Naive thymus-derived CD4-positive, alpha-beta T cell (primary cell): ENCODE measurements around the gene PITPNM3. TPM values are rescaled to one million over a fixed set of nuclear protein-coding genes. Genes with fewer than 3 reads are reported as not detected.
"Not testable (repeated sequence)": the region's sequence is repeated elsewhere in the genome, so short reads cannot be mapped to it uniquely, and the experiment has no call there.

ENCODE experiments used
- ATAC-seq: fragments of 150-1000 bp; cut with Tn5 transposase; 2 replicates; pipeline ENCODE4 v1.10.0; 2021; ENCODE audit warnings: mild to moderate bottlenecking, moderate library complexity
- CTCF ChIA-PET: fragments of 350-600 bp; sonication (Branson Sonifier 250); formaldehyde crosslinking; loops from one replicate; lab custom pipeline; 2021; ENCODE audit warnings: antibody characterized with exemption; lab: Charles Lee
- POLR2A ChIA-PET: fragments of 350-600 bp; sonication (Branson Sonifier 250); formaldehyde crosslinking; loops from one replicate; lab custom pipeline; 2021; ENCODE audit warnings: antibody characterized with exemption, inconsistent platforms; lab: Charles Lee
- DNase-seq, 9 donors: peaks; one replicate each; pipeline versions ENCODE4 v3.0.0 to v3.0.0-alpha.2; 2020 to 2022; ENCODE audit warnings: mixed read lengths in 1 of 9
- H3K27ac ChIP-seq: one replicate; pipeline ENCODE4 v1.7.0; 2013; ENCODE audit warnings: mild to moderate bottlenecking, low read depth, low read length, moderate library complexity
- H3K27me3 ChIP-seq, 2 donors: one replicate each; pipeline ENCODE4 v1.7.0; 2013; ENCODE audit warnings: low read length in 2 of 2, mild to moderate bottlenecking in 2 of 2, moderate library complexity in 2 of 2; ENCODE audit not compliant: control insufficient read depth in 2 of 2, insufficient read depth in 2 of 2
- H3K36me3 ChIP-seq, 3 experiments: 1 replicate in 2 of 3; 2 replicates in 1 of 3; pipeline ENCODE4 v1.7.0; 2013; ENCODE audit warnings: low read length in 3 of 3, mild to moderate bottlenecking in 3 of 3, moderate library complexity in 1 of 3; ENCODE audit not compliant: insufficient read depth in 3 of 3, control insufficient read depth in 2 of 3
- H3K4me1 ChIP-seq, 2 donors: one replicate each; pipeline ENCODE4 v1.7.0; 2013; ENCODE audit warnings: low read length in 2 of 2, mild to moderate bottlenecking in 2 of 2, moderate library complexity in 1 of 2; ENCODE audit not compliant: control insufficient read depth in 2 of 2, insufficient read depth in 2 of 2
- H3K4me3 ChIP-seq: 2 replicates; pipeline ENCODE4 v1.7.0; 2013; ENCODE audit warnings: mild to moderate bottlenecking, low read length
- H3K9me3 ChIP-seq, 3 experiments: 1 replicate in 2 of 3; 2 replicates in 1 of 3; pipeline ENCODE4 v1.7.0; 2013; ENCODE audit warnings: low read length in 3 of 3; ENCODE audit not compliant: control insufficient read depth in 2 of 3
- H3K27ac Mint-ChIP-seq, 9 donors: one replicate each; pipeline ENCODE4 v1.8.0; 2020 to 2022; ENCODE audit warnings: mixed read lengths in 9 of 9, mild to moderate bottlenecking in 8 of 9, moderate library complexity in 5 of 9, inconsistent platforms in 2 of 9
- H3K27me3 Mint-ChIP-seq, 5 donors: one replicate each; pipeline ENCODE4 v1.8.0; 2021 to 2022; ENCODE audit warnings: mixed read lengths in 5 of 5, mild to moderate bottlenecking in 1 of 5
- H3K36me3 Mint-ChIP-seq, 5 donors: one replicate each; pipeline ENCODE4 v1.8.0; 2020 to 2022; ENCODE audit warnings: mixed read lengths in 5 of 5, mild to moderate bottlenecking in 3 of 5, inconsistent platforms in 1 of 5
- H3K4me1 Mint-ChIP-seq, 7 donors: one replicate each; pipeline ENCODE4 v1.8.0; 2020 to 2022; ENCODE audit warnings: mixed read lengths in 7 of 7, mild to moderate bottlenecking in 3 of 7, inconsistent platforms in 1 of 7
- H3K4me3 Mint-ChIP-seq, 10 donors: one replicate each; pipeline ENCODE4 v1.8.0; 2020 to 2022; ENCODE audit warnings: mild to moderate bottlenecking in 10 of 10, mixed read lengths in 10 of 10, moderate library complexity in 6 of 10, inconsistent platforms in 2 of 10
- H3K9me3 Mint-ChIP-seq, 11 donors: one replicate each; pipeline ENCODE4 v1.8.0; 2020 to 2022; ENCODE audit warnings: mixed read lengths in 11 of 11, mild to moderate bottlenecking in 4 of 11, inconsistent platforms in 1 of 11, moderate library complexity in 1 of 11
- intact Hi-C, 2 donors: fragments of 100-400 bp; cut with micrococcal nuclease; formaldehyde crosslinking; loops; one replicate each; pipeline ENCODE4 v1.15.1; 2023
- polyA plus RNA-seq, 2 donors: library from polyadenylated mRNA; unstranded; fragments of 300-500 nt; fragmentation: Illumina TruSeq; gene quantifications; one replicate each; pipeline ENCODE4 v1.2.3, GENCODE V29; 2021
- total RNA-seq, 6 experiments: library from RNA in 5 of 6; stranded (reverse) in 5 of 6; gene quantifications; 1 replicate in 5 of 6; 2 replicates in 1 of 6; pipeline ENCODE4 v1.2.3 and lab custom pipeline; 2021 to 2026

Gene PITPNM3
- total and polyA plus RNA-seq, 7 experiments from 2014 or later = 0.04 to 0.58 (median 0.50) TPM; not detected in 1

DNA sequence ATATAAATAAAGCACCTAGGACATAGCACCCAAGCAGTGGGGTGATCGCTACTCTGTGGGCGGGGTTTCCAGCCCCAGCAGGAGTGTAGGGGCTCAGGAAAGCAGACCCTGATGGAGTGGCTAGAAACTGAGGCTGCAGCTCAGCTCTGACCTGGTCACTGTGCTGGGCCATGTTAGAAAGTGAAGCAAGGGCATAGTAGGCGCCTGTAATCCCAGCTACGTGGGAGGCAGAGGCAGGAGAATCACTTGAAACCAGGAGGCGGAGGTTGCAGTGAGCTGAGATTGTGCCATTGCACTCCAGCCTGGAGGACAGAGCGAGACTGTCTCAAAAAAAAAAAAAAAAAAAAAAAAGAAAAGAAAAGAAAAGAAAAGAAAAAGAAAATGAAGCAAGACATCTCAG, 17.1 kb upstream of the PITPNM3 start:
- CTCF ChIA-PET, H3K4me3 Mint-ChIP-seq, intact Hi-C loops, H3K9me3 ChIP-seq, H3K27ac ChIP-seq, H3K27me3 Mint-ChIP-seq, H3K27ac Mint-ChIP-seq, ATAC-seq, H3K4me3 ChIP-seq, DNase-seq, H3K27me3 ChIP-seq, POLR2A ChIA-PET, H3K9me3 Mint-ChIP-seq: not testable (repeated sequence)
- H3K36me3 Mint-ChIP-seq = peaks cover 0 to 15% (median 11%) of the 10 kb centered on the region in 5 donors
- peaks cover 0 to 10% (median 0%) of the 10 kb centered on the region in 3 experiments for H3K36me3 ChIP-seq
- peaks cover 11 to 25% (median 19%) of the 10 kb centered on the region in 7 donors for H3K4me1 Mint-ChIP-seq
- H3K4me1 ChIP-seq = peaks cover 7 to 17% of the 10 kb centered on the region in 2 donors

DNA sequence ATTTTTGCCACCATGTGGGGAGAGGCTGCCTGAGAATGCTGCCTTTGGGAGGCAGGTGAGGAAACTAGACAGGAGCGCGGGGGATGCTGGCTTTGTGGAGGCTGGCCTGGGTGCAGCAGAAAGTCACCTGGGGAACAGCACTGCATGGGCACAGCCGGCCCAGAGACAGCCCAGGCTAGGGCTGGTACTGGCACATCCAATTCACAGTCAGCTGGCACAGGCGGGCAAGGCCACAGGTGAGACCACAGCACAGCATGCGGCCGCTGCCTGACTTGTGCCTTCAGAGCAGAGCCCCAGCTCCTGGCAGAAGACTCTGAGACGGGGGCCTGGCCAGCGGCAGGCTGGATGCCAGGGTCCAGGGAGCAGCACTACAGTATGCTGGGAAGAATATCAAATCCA, 16.6 kb upstream of the PITPNM3 start:
- H3K27ac ChIP-seq = no peak overlapping the region
- H3K27me3 Mint-ChIP-seq = peaks cover 0 to 2% (median 0%) of the 10 kb centered on the region in 5 donors
- H3K4me3 Mint-ChIP-seq = no peak overlapping the region

GRCh38 chr17:6571452-6571781, 15.1 kb upstream of the PITPNM3 start:
- ChIA-PET POLR2A (no interaction called here), CTCF (no interaction called here)
- peaks cover 0 to 3% (median 0%) of the 10 kb centered on the region in 5 donors for H3K27me3 Mint-ChIP-seq

More for the DNA sequence above, 16.6 kb upstream of the PITPNM3 start:
- no peak for ATAC-seq
- H3K27ac Mint-ChIP-seq = no peak overlapping the region
- H3K4me1 Mint-ChIP-seq = peaks cover 11 to 25% (median 18%) of the 10 kb centered on the region in 7 donors
- no peaks in the 10 kb centered on the region for H3K9me3 Mint-ChIP-seq
- no peak for DNase-seq
- H3K9me3 ChIP-seq = no peaks in the 10 kb centered on the region
- POLR2A ChIA-PET = no interaction called here
- intact Hi-C loops = no loop called here
- H3K36me3 Mint-ChIP-seq = peaks cover 0 to 13% (median 10%) of the 10 kb centered on the region in 5 donors
- H3K27me3 ChIP-seq = no peaks in the 10 kb centered on the region
- H3K4me1 ChIP-seq = peaks cover 7 to 17% of the 10 kb centered on the region in 2 donors
- no peak overlapping the region for H3K4me3 ChIP-seq
- CTCF ChIA-PET = no interaction called here
- H3K36me3 ChIP-seq = peaks cover 0 to 5% (median 0%) of the 10 kb centered on the region in 3 experiments

DNA sequence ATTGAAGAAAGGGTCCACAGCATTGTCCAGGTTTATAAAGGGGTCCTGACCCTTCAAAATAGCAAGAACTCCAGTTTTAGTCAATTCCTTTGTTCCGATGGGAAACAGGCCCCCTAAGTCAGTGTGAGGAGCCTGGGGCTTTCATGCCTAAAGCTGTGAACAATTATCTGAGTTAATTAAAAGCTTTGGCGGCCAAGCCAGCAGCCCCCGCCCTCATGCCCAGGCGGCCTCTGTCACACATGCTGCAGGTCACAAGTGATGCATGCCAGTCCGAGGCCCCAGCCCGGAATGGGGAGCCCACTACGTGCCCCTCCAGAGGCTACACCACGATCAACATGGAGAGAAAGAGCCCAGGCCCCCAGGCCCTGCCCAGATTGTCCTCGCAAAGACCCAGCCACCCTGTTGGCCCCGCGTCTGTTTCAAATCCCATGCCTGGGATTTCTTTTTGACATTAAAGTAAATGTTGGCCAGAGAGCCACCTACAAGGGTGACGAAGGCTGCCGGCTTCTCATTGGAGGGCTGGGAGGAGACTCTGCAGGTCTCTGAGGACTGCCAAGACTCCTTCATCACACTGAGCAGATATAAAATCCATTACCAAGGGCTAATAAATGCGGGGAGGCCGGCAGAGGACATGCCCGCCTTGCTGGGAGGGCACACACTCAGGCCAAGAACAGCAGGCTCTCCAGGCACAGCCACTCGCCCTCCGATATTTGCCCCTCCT, 14.5 kb upstream of the PITPNM3 start:
- H3K9me3 ChIP-seq = no peaks in the 10 kb centered on the region
- no peak overlapping the region for H3K27ac Mint-ChIP-seq
- CTCF ChIA-PET = no interaction called here

More at GRCh38 chr17:6571452-6571781, 15.1 kb upstream of the PITPNM3 start:
- Histone ChIP-seq H3K27me3 (no peaks in the 10 kb centered on the region), H3K4me1 (peaks cover 7 to 17% of the 10 kb centered on the region in 2 donors), H3K4me3 (no peak overlapping the region), H3K27ac (no peak overlapping the region), H3K9me3 (no peaks in the 10 kb centered on the region), H3K36me3 (no peaks in the 10 kb centered on the region)
- no peak overlapping the region for H3K27ac Mint-ChIP-seq
- no peak for DNase-seq
- H3K36me3 Mint-ChIP-seq = peaks cover 0 to 5% (median 0%) of the 10 kb centered on the region in 5 donors
- no peak for ATAC-seq
- intact Hi-C loops = no loop called here
- peaks cover 11 to 21% (median 17%) of the 10 kb centered on the region in 7 donors for H3K4me1 Mint-ChIP-seq
- no peaks in the 10 kb centered on the region for H3K9me3 Mint-ChIP-seq
- no peak overlapping the region for H3K4me3 Mint-ChIP-seq

GRCh38 chr17:6569370-6570285, 13.3 kb upstream of the PITPNM3 start:
- H3K27ac Mint-ChIP-seq = no peak overlapping the region
- Histone ChIP-seq H3K4me3 (no peak overlapping the region), H3K27ac (no peak overlapping the region), H3K27me3 (no peaks in the 10 kb centered on the region), H3K4me1 (peaks cover 0 to 2% of the 10 kb centered on the region in 2 donors), H3K9me3 (no peaks in the 10 kb centered on the region), H3K36me3 (no peaks in the 10 kb centered on the region)
- intact Hi-C loops = no loop called here
- H3K36me3 Mint-ChIP-seq = peaks cover 0 to 4% (median 2%) of the 10 kb centered on the region in 5 donors
- CTCF ChIA-PET = no interaction called here
- ATAC-seq (no peak), DNase-seq (no peak)
- peaks cover 0 to 4% (median 0%) of the 10 kb centered on the region in 7 donors for H3K4me1 Mint-ChIP-seq
- no peaks in the 10 kb centered on the region for H3K9me3 Mint-ChIP-seq
- H3K4me3 Mint-ChIP-seq = no peak overlapping the region
- peaks cover 0 to 7% (median 4%) of the 10 kb centered on the region in 5 donors for H3K27me3 Mint-ChIP-seq
- POLR2A ChIA-PET = no interaction called here

More for the DNA sequence above, 14.5 kb upstream of the PITPNM3 start:
- DNase-seq (no peak), ATAC-seq (no peak)
- Mint-ChIP-seq H3K9me3 (no peaks in the 10 kb centered on the region), H3K4me1 (peaks cover 10 to 16% (median 12%) of the 10 kb centered on the region in 7 donors), H3K4me3 (no peak overlapping the region), H3K27me3 (peaks cover 0 to 3% (median 0%) of the 10 kb centered on the region in 5 donors), H3K36me3 (peaks cover 0 to 5% (median 0%) of the 10 kb centered on the region in 5 donors)
- Histone ChIP-seq H3K4me3 (no peak overlapping the region), H3K27me3 (no peaks in the 10 kb centered on the region), H3K36me3 (no peaks in the 10 kb centered on the region), H3K4me1 (peaks cover 7 to 15% of the 10 kb centered on the region in 2 donors), H3K27ac (no peak overlapping the region)
- intact Hi-C loops = no loop called here
- POLR2A ChIA-PET = no interaction called here

GRCh38 chr17:6568184-6568758, 11.9 kb upstream of the PITPNM3 start:
- Histone ChIP-seq H3K27ac (no peak overlapping the region), H3K27me3 (no peaks in the 10 kb centered on the region), H3K4me3 (no peak overlapping the region), H3K4me1 (no peaks in the 10 kb centered on the region), H3K36me3 (no peaks in the 10 kb centered on the region), H3K9me3 (no peaks in the 10 kb centered on the region)
- ATAC-seq (no peak), DNase-seq (no peak)
- intact Hi-C loops = no loop called here
- Mint-ChIP-seq H3K4me1 (no peaks in the 10 kb centered on the region), H3K27ac (no peak overlapping the region), H3K4me3 (no peak overlapping the region), H3K27me3 (peaks cover 0 to 17% (median 12%) of the 10 kb centered on the region in 5 donors), H3K9me3 (no peaks in the 10 kb centered on the region), H3K36me3 (peaks cover 0 to 8% (median 5%) of the 10 kb centered on the region in 5 donors)
- ChIA-PET CTCF (no interaction called here), POLR2A (no interaction called here)
